Endothelial cell of umbilical vein (primary cell): ENCODE results near the gene CD2BP2. TPM values are rescaled to one million over a fixed set of nuclear protein-coding genes. Genes with fewer than 3 reads are reported as not detected.

Experiments used
- BruUV-seq: library from RNA; stranded (reverse); fragments of 400-500 nt; replicated peaks from 2 replicates; lab custom pipeline; 2021; lab: Mats Ljungman, UMichigan
- CTCF ChIA-PET: fragments of 300-600, 350-600 bp; sonication (Branson Sonifier 250); formaldehyde crosslinking; loops from one replicate; lab custom pipeline; 2021; ENCODE audit warnings: antibody characterized with exemption, inconsistent platforms; lab: Charles Lee
- POLR2A ChIA-PET: fragments of 300-600, 350-600 bp; sonication (Branson Sonifier 250); formaldehyde crosslinking; loops from one replicate; lab custom pipeline; 2021; ENCODE audit warnings: antibody characterized with exemption, inconsistent platforms; lab: Charles Lee
- DNase-seq: peaks from one replicate; pipeline ENCODE4 v3.0.0-alpha.2; 2011; ENCODE audit warnings: low read depth, low spot score
- FAIRE-seq: peaks from 2 replicates; lab custom pipeline; 2011; peaks lifted over from hg19 to GRCh38; lab: Jason Lieb, UNC
- H2AFZ ChIP-seq: 2 replicates; pipeline ENCODE4 v1.6.0; 2012; ENCODE audit warnings: low read depth, low read length, control low read depth, inconsistent platforms
- H3K27ac ChIP-seq: 2 replicates; pipeline ENCODE4 v1.5.1; 2011; ENCODE audit warnings: low read depth, mild to moderate bottlenecking, control low read depth, low read length, moderate library complexity; ENCODE audit not compliant: insufficient read depth
- H3K27me3 ChIP-seq, 2 experiments: 2 replicates each; pipeline versions ENCODE4 v1.6.0 to v1.6.1; 2011; ENCODE audit warnings: low read length in 2 of 2, mixed read lengths in 1 of 2; ENCODE audit not compliant: control insufficient read depth in 2 of 2, insufficient read depth in 2 of 2
- H3K36me3 ChIP-seq, 2 experiments: 2 replicates in 1 of 2; 3 replicates in 1 of 2; pipeline ENCODE4 v1.5.1; 2011; ENCODE audit warnings: low read length in 2 of 2, mild to moderate bottlenecking in 1 of 2, moderate library complexity in 1 of 2; ENCODE audit not compliant: control insufficient read depth in 2 of 2, insufficient read depth in 2 of 2; ENCODE audit errors: extremely low read depth in 1 of 2
- H3K4me1 ChIP-seq: 3 replicates; pipeline ENCODE4 v1.5.1; 2011; ENCODE audit warnings: mild to moderate bottlenecking, low read length; ENCODE audit not compliant: control insufficient read depth, insufficient read depth; ENCODE audit errors: extremely low read depth
- H3K4me2 ChIP-seq: 2 replicates; pipeline ENCODE4 v1.6.1; 2011; ENCODE audit warnings: low read length, control low read depth, mixed read lengths; ENCODE audit not compliant: insufficient read depth
- H3K4me3 ChIP-seq, 3 experiments: fragments of 200-600 bp in 1 of 3; sonication (generic), shearing (Covaris generic) in 1 of 3; replicated peaks in 1 of 3; 2 replicates each; pipeline ENCODE4 v1.5.1; 2011 to 2016; ENCODE audit warnings: control low read depth in 3 of 3, low read length in 3 of 3, mild to moderate bottlenecking in 2 of 3, inconsistent platforms in 1 of 3, low read depth in 1 of 3, moderate library complexity in 1 of 3; ENCODE audit not compliant: insufficient read depth in 1 of 3
- H3K79me2 ChIP-seq: 2 replicates; pipeline ENCODE4 v1.6.0; 2012; ENCODE audit warnings: low read length, inconsistent platforms; ENCODE audit not compliant: control insufficient read depth, insufficient read depth
- H3K9ac ChIP-seq: replicated peaks from 2 replicates; pipeline ENCODE3; 2011; ENCODE audit warnings: low read length, control low read depth; ENCODE audit not compliant: insufficient read depth; ENCODE audit errors: extremely low read depth
- H3K9me1 ChIP-seq: replicated peaks from 3 replicates; pipeline ENCODE4 v1.6.0; 2011; ENCODE audit warnings: mild to moderate bottlenecking, low read length; ENCODE audit not compliant: control insufficient read depth, insufficient read depth; ENCODE audit errors: extremely low read depth
- H3K9me3 ChIP-seq: replicated peaks from 2 replicates; pipeline ENCODE4 v1.5.1; 2012; ENCODE audit warnings: low read length, inconsistent platforms; ENCODE audit not compliant: control insufficient read depth, insufficient read depth
- H4K20me1 ChIP-seq: replicated peaks from 2 replicates; pipeline ENCODE3; 2011; ENCODE audit warnings: mild to moderate bottlenecking, low read length; ENCODE audit not compliant: control insufficient read depth, insufficient read depth; ENCODE audit errors: extremely low read depth
- CTCF ChIP-seq, 2 donors: IDR thresholded peaks; 1 replicate in 1 of 2; 2 replicates in 1 of 2; pipeline ENCODE4 v1.5.1; 2011; ENCODE audit warnings: low read length in 2 of 2, mild to moderate bottlenecking in 2 of 2, moderate library complexity in 2 of 2, control low read depth in 1 of 2, inconsistent platforms in 1 of 2, low read depth in 1 of 2; ENCODE audit not compliant: insufficient read depth in 1 of 2; ENCODE audit errors: extremely low read depth in 1 of 2
- EZH2 ChIP-seq: IDR thresholded peaks from 2 replicates; pipeline ENCODE4 v1.6.1; 2012; ENCODE audit warnings: borderline replicate concordance, low read depth, mild to moderate bottlenecking, moderate library complexity, low read length, inconsistent platforms; ENCODE audit not compliant: severe bottlenecking
- FOS ChIP-seq: IDR thresholded peaks from 2 replicates; pipeline ENCODE4 v1.6.1; 2011; ENCODE audit warnings: mild to moderate bottlenecking, low read length, moderate library complexity, borderline replicate concordance; ENCODE audit not compliant: insufficient read depth
- GATA2 ChIP-seq: IDR thresholded peaks from 2 replicates; pipeline ENCODE4 v1.7.0; 2011; ENCODE audit warnings: low read depth, mild to moderate bottlenecking, moderate library complexity, mixed read lengths, low read length; ENCODE audit not compliant: insufficient read length, insufficient read depth
- JUN ChIP-seq: IDR thresholded peaks from 2 replicates; pipeline ENCODE4 v1.6.1; 2011; ENCODE audit warnings: borderline replicate concordance, low read depth; ENCODE audit not compliant: insufficient read length, insufficient read depth
- MAX ChIP-seq: IDR thresholded peaks from 2 replicates; pipeline ENCODE4 v1.6.1; 2011; ENCODE audit not compliant: insufficient read depth, insufficient read length
- MYC ChIP-seq: IDR thresholded peaks from one replicate; pipeline ENCODE4 v1.6.1; 2011; ENCODE audit warnings: mild to moderate bottlenecking, low read depth, low read length
- POLR2A ChIP-seq: IDR thresholded peaks from 2 replicates; pipeline ENCODE4 v1.6.1; 2012; ENCODE audit warnings: low read depth, mild to moderate bottlenecking, control low read depth, low read length
- POLR2AphosphoS5 ChIP-seq: IDR thresholded peaks from 2 replicates; pipeline ENCODE4 v1.6.1; 2012; ENCODE audit warnings: low read depth, mild to moderate bottlenecking, control low read depth, low read length, moderate library complexity; ENCODE audit not compliant: insufficient read depth
- dilution Hi-C: fragments of 300-500 bp; cut with MboI; formaldehyde crosslinking; loops from one replicate; pipeline ENCODE4 v1.15.0; 2019; ENCODE audit warnings: low sequenced_read_pairs; ENCODE audit not compliant: extremely low pct_ligation_motif_present
- intact Hi-C: fragments of 100-400 bp; cut with micrococcal nuclease; formaldehyde crosslinking; loops from one replicate; pipeline ENCODE4 v1.10.0; 2022
- polyA plus RNA-seq, 4 experiments: library from polyadenylated mRNA; depleted of rRNA in 3 of 4; stranded (reverse) in 3 of 4; unstranded in 1 of 4; fragments of >200 nt; gene quantifications; 2 replicates each; pipeline versions ENCODE4 v1.2.1 to v1.2.3, GENCODE V29; 2011 to 2012; ENCODE audit warnings: missing spikeins in 1 of 4
- total RNA-seq: library from RNA; stranded (reverse); gene quantifications from 2 replicates; pipeline ENCODE4 v1.2.3, GENCODE V29; 2021

The CD2BP2 gene
- total and polyA plus RNA-seq, 2 donors (not counting 3 experiments of a cell fraction or from before 2014, with no cell fraction given): 47.2 to 75.7 TPM

GRCh38 chr16:30397776-30398660 is 42.9 kb upstream of the CD2BP2 start:
- Histone ChIP-seq H3K27me3 (no peaks in the 10 kb centered on the region), H3K4me3 (no peak overlapping the region), H3K9me3 (no peaks in the 10 kb centered on the region), H3K4me2 (no peak overlapping the region), H3K9ac (no peak overlapping the region), H3K9me1 (no peaks in the 10 kb centered on the region), H2AFZ (no peak overlapping the region), H3K27ac (no peak overlapping the region), H3K4me1 (peaks cover 21% of the 10 kb centered on the region), H4K20me1 (no peaks in the 10 kb centered on the region), H3K79me2 (peaks cover 9% of the 10 kb centered on the region), H3K36me3 (peaks cover 0 to 19% of the 10 kb centered on the region in 2 experiments)
- intact Hi-C loops (no loop called here), dilution Hi-C loops (no loop called here)
- POLR2A ChIA-PET: interaction anchor here (0.6 kb wide), 1 partner anchor 41 kb away, joined by 3 read pairs; no protein-coding TSS in a partner anchor
- no TSS peak for BruUV-seq
- CTCF ChIA-PET: no interaction called here
- no peak for FAIRE-seq
- TF ChIP-seq POLR2AphosphoS5 (no peak), POLR2A (no peak), EZH2 (no peak), MYC (no peak), CTCF (IDR thresholded peaks at IDR 0.05; ENCODE audit: extremely low read depth in 1 of 2, insufficient read depth in 1 of 2, low read depth in 1 of 2, low read length in 2 of 2) (no peak), GATA2 (no peak), JUN (no peak), FOS (no peak), MAX (no peak)
- no peak for DNase-seq
